OCI-LY7 (cell line): Measurements from ENCODE around the gene CPNE9. TPM values are rescaled to one million over a fixed set of nuclear protein-coding genes. Genes with fewer than 3 reads are reported as not detected.

ENCODE experiments used
- BruUV-seq: library from RNA; stranded (reverse); fragments of 400-500 nt; replicated peaks from 2 replicates; lab custom pipeline; 2021; lab: Mats Ljungman, UMichigan
- CTCF ChIA-PET: fragments of 300-600 bp; sonication (Branson Sonifier 250); formaldehyde crosslinking; loops from one replicate; lab custom pipeline; 2022; ENCODE audit warnings: antibody characterized with exemption; ENCODE audit not compliant: unreplicated experiment; lab: Charles Lee
- POLR2A ChIA-PET: fragments of 300-600 bp; sonication (Branson Sonifier 250); formaldehyde crosslinking; loops from one replicate; lab custom pipeline; 2022; ENCODE audit warnings: antibody characterized with exemption; lab: Charles Lee
- DNase-seq: peaks from one replicate; pipeline ENCODE4 v3.0.0-alpha.2; 2015; ENCODE audit warnings: low spot score
- H2AFZ ChIP-seq: fragments of 200-600 bp; sonication (generic), shearing (Covaris generic); 2 replicates; pipeline ENCODE4 v1.6.1; 2014; ENCODE audit warnings: mild to moderate bottlenecking, antibody characterized with exemption, low read length, moderate library complexity
- H3K27ac ChIP-seq: fragments of 200-600 bp; sonication (generic); 2 replicates; pipeline ENCODE4 v1.5.1; 2014; ENCODE audit warnings: mixed run types, low read depth, mild to moderate bottlenecking, moderate library complexity, low read length, inconsistent platforms; ENCODE audit not compliant: poor library complexity, severe bottlenecking
- H3K36me3 ChIP-seq: fragments of 200-600 bp; sonication (generic); 2 replicates; pipeline ENCODE4 v1.6.1; 2014; ENCODE audit warnings: mild to moderate bottlenecking, antibody characterized with exemption, low read length, moderate library complexity, mixed read lengths; ENCODE audit not compliant: insufficient read depth
- H3K4me1 ChIP-seq: fragments of 200-600 bp; sonication (generic); 2 replicates; pipeline ENCODE4 v1.5.1; 2014; ENCODE audit warnings: mild to moderate bottlenecking, low read length; ENCODE audit not compliant: insufficient read depth, poor library complexity, severe bottlenecking
- H3K4me2 ChIP-seq: fragments of 200-600 bp; sonication (generic); 2 replicates; pipeline ENCODE4 v1.6.1; 2014; ENCODE audit warnings: mild to moderate bottlenecking, low read length
- H3K4me3 ChIP-seq: fragments of 200-600 bp; sonication (generic); 2 replicates; pipeline ENCODE4 v1.5.1; 2014; ENCODE audit warnings: mild to moderate bottlenecking, low read depth, low read length; ENCODE audit not compliant: poor library complexity, severe bottlenecking
- H3K79me2 ChIP-seq: fragments of 200-600 bp; sonication (generic); 2 replicates; pipeline ENCODE4 v1.6.1; 2016; ENCODE audit warnings: low read depth, mild to moderate bottlenecking, low read length, moderate library complexity, mixed read lengths; ENCODE audit not compliant: insufficient read depth
- H3K9me2 ChIP-seq: fragments of 200-600 bp; sonication (generic); 2 replicates; pipeline ENCODE4 v1.6.1; 2016; ENCODE audit warnings: mild to moderate bottlenecking, low read length, mixed read lengths; ENCODE audit not compliant: insufficient read depth
- H3K9me3 ChIP-seq: fragments of 200-600 bp; sonication (generic); 2 replicates; pipeline ENCODE4 v1.6.1; 2014; ENCODE audit warnings: mild to moderate bottlenecking, mixed run types, low read length, mixed read lengths
- H4K20me1 ChIP-seq: fragments of 200-600 bp; sonication (generic); 2 replicates; pipeline ENCODE4 v1.6.1; 2014; ENCODE audit warnings: mild to moderate bottlenecking, antibody characterized with exemption, low read length, moderate library complexity, mixed read lengths; ENCODE audit not compliant: insufficient read depth
- EZH2phosphoT487 ChIP-seq: fragments of 200-600 bp; sonication (generic); IDR thresholded peaks from 2 replicates; pipeline ENCODE4 v1.6.1; 2018; ENCODE audit warnings: low read depth, borderline replicate concordance, mild to moderate bottlenecking, mixed run types, antibody characterized with exemption, low read length, moderate library complexity, mixed read lengths
- intact Hi-C: fragments of 100-400 bp; cut with micrococcal nuclease; formaldehyde crosslinking; loops from one replicate; pipeline ENCODE4 v1.10.0; 2022; ENCODE audit not compliant: unreplicated experiment
- total RNA-seq, 2 experiments: library from RNA; depleted of rRNA in 1 of 2; stranded (reverse); fragments of >200 nt in 1 of 2; shearing (Covaris generic) in 1 of 2; gene quantifications; 2 replicates each; pipeline ENCODE4 v1.2.3, GENCODE V29; 2014 to 2022
- TF ChIP-seq, protein P1 (sequence below): fragments of 200-600 bp; sonication (generic); conservative IDR thresholded peaks from 2 replicates; pipeline ENCODE4 v1.5.1; 2014; ENCODE audit warnings: mild to moderate bottlenecking, antibody characterized with exemption, low read length, moderate library complexity, mixed read lengths

CPNE9 gene
- total RNA-seq, 2 experiments from 2014 or later: not detected

DNA sequence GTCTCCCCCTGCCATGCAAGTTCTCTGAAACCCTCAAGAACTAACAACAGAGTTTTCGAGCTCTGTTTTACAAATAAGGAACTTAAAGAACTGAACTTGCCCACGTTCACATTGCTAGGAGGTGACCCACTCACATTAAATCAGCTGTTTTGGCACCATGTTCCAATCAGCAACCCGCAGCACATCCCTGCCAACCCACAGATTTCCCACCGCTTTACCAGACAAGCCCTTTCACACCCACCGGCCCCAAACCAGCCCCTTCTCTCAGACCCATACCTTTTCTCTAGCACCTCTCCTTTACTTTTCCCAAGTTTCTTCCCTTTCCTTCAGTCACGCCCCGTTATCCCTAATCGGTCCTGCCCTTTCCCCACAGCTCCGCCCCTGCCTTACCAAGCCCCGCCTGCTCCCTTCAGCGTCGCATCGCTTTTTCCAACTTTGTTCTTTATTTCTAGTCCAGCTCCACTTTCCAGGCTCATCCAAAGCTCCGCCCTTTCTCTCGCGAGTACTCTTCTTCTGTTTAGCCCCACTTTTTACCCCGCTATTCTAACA, 27.1 kb downstream of the CPNE9 start:
- ChIA-PET CTCF (interaction anchor here (0.7 kb wide), 1 partner anchor 227 kb away, joined by 4 read pairs; no protein-coding TSS in a partner anchor), POLR2A (interaction anchor here (0.5 to 2.4 kb wide), 6 partner anchors 10 to 205 kb away, joined by 3 to 16 read pairs (median 4); partner anchors contain the start of genes ARPC4, OGG1 and TADA3)
- Histone ChIP-seq H3K4me3 (peak overlapping the region; percentile 96), H4K20me1 (peaks cover 12% of the 10 kb centered on the region; the same call in 1 of the 2 replicates), H3K9me3 (no peaks in the 10 kb centered on the region), H3K79me2 (peaks cover 23% of the 10 kb centered on the region), H2AFZ (peak overlapping the region; percentile 88; the same call in 1 of the 2 replicates), H3K27ac (peak overlapping the region; percentile 21), H3K36me3 (peaks cover 27% of the 10 kb centered on the region), H3K9me2 (no peaks in the 10 kb centered on the region), H3K4me2 (peak overlapping the region; percentile 71), H3K4me1 (peaks cover 28% of the 10 kb centered on the region)
- TF ChIP-seq, protein P1, sequence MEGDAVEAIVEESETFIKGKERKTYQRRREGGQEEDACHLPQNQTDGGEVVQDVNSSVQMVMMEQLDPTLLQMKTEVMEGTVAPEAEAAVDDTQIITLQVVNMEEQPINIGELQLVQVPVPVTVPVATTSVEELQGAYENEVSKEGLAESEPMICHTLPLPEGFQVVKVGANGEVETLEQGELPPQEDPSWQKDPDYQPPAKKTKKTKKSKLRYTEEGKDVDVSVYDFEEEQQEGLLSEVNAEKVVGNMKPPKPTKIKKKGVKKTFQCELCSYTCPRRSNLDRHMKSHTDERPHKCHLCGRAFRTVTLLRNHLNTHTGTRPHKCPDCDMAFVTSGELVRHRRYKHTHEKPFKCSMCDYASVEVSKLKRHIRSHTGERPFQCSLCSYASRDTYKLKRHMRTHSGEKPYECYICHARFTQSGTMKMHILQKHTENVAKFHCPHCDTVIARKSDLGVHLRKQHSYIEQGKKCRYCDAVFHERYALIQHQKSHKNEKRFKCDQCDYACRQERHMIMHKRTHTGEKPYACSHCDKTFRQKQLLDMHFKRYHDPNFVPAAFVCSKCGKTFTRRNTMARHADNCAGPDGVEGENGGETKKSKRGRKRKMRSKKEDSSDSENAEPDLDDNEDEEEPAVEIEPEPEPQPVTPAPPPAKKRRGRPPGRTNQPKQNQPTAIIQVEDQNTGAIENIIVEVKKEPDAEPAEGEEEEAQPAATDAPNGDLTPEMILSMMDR: no peak
- no peak for TF ChIP-seq EZH2phosphoT487
- no peak for DNase-seq
- no TSS peak for BruUV-seq
- intact Hi-C loops: loop anchor here (1.0 to 5.0 kb wide), 4 partner anchors 20 to 333 kb away; partner anchors contain the start of genes ARPC4, MTMR14, SETD5 and TADA3

DNA sequence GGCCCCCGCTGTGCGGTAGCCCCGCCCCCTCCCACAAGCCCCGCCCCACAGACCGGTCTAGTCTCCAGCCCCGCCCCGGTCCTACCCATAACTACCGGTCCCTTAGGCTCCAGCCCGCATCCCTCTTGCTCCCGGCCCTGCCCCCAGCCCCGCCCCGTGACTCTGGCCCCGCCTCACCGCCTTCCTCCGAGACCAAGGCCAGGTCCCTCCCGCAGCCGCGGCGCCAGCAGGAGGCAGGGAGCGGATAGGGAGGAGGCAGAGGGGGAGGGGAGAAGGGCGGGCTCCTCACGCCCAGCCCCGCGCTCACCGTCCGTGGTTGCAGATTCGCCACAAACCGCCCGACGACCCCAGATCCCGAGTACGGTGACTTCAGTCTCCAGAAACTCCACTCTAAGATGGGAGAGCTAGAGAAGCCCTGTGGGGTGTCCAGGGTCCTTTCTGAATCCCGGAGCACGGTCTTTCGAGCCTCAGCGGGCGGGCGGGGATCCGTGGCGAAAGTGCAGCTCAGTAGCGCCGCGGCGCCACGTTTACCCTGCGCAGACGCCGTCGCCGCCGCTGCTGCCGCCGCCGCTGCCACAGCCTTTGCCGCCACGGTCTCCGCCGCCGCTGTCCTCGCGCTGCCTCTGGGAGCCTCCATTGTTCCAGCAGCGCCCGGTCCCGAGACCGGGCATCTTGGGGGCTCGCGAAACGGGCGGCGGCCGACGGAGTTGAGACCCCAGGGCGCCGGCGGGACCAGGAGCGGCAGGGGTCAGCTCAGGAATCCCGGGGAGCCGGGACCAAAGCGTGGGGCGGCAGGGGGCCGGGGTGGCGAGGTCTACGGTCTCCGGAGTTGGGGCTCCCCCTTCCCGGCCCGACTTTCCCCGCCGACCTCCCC, 27.8 kb downstream of the CPNE9 start, which contains the start of gene BRPF1:
TSS of gene BRPF1 (plus strand) at position 530 of the 874 bp plus-strand sequence. CDS start 2,406 bp downstream, outside the sequence.
- TF ChIP-seq, protein P1: no peak
- TF ChIP-seq EZH2phosphoT487: no peak
- Histone ChIP-seq H4K20me1 (peaks cover 14% of the 10 kb centered on the region; the same call in 1 of the 2 replicates), H3K9me3 (no peaks in the 10 kb centered on the region), H3K4me1 (peaks cover 28% of the 10 kb centered on the region), H3K79me2 (peaks cover 23% of the 10 kb centered on the region), H3K27ac (peak within 1 kb of the TSS; percentile 60), H3K4me2 (peak within 1 kb of the TSS; percentile 88), H3K9me2 (no peaks in the 10 kb centered on the region), H3K36me3 (peaks cover 33% of the 10 kb centered on the region), H2AFZ (peak within 1 kb of the TSS; percentile 88; the same call in 1 of the 2 replicates), H3K4me3 (peak within 1 kb of the TSS; percentile 96)
- intact Hi-C loops: loop anchor here (1.0 to 5.0 kb wide), 4 partner anchors 19 to 334 kb away; partner anchors contain the start of genes ARPC4, MTMR14, SETD5 and TADA3
- peak; percentile 98 for DNase-seq
- no TSS peak for BruUV-seq
- CTCF ChIA-PET: interaction anchor here (0.7 kb wide), 1 partner anchor 228 kb away, joined by 4 read pairs; no protein-coding TSS in a partner anchor
- POLR2A ChIA-PET: interaction anchor here (0.5 to 2.4 kb wide), 6 partner anchors 10 to 516 kb away, joined by 3 to 16 read pairs (median 6); partner anchors contain the start of genes ARPC4, OGG1 and TADA3
